Measurements from ENCODE around the gene CLEC18A.
"Not testable (repeated sequence)": the region's sequence is repeated elsewhere in the genome, so short reads cannot be mapped to it uniquely, and the experiment has no call there.

CLEC18A gene

DNA sequence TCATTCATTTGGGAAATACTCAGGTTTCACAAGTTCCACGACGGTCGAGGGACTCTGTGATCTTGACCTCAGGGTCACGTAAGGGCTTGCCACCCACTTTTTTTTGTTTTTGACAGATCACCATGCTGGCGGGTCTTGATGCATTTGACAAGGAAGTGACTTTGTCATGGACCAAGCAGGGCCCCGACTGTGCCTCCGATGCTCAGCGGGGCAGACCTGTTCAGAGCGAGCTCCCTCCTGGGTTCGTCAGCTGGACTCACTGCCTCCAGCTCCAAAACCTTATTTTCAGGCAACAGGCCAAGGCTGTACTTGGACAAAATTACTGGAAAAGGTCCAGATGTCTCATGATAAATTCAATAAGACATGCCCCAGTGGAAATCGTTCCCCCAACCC lies 9.0 kb upstream of the CLEC18A start (continued):
- TF ChIP-seq, protein P1, sequence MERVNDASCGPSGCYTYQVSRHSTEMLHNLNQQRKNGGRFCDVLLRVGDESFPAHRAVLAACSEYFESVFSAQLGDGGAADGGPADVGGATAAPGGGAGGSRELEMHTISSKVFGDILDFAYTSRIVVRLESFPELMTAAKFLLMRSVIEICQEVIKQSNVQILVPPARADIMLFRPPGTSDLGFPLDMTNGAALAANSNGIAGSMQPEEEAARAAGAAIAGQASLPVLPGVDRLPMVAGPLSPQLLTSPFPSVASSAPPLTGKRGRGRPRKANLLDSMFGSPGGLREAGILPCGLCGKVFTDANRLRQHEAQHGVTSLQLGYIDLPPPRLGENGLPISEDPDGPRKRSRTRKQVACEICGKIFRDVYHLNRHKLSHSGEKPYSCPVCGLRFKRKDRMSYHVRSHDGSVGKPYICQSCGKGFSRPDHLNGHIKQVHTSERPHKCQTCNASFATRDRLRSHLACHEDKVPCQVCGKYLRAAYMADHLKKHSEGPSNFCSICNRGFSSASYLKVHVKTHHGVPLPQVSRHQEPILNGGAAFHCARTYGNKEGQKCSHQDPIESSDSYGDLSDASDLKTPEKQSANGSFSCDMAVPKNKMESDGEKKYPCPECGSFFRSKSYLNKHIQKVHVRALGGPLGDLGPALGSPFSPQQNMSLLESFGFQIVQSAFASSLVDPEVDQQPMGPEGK (CRISPR knock-in tag; IDR thresholded peaks at IDR 0.05; ENCODE audit: borderline replicate concordance) = no peak

DNA sequence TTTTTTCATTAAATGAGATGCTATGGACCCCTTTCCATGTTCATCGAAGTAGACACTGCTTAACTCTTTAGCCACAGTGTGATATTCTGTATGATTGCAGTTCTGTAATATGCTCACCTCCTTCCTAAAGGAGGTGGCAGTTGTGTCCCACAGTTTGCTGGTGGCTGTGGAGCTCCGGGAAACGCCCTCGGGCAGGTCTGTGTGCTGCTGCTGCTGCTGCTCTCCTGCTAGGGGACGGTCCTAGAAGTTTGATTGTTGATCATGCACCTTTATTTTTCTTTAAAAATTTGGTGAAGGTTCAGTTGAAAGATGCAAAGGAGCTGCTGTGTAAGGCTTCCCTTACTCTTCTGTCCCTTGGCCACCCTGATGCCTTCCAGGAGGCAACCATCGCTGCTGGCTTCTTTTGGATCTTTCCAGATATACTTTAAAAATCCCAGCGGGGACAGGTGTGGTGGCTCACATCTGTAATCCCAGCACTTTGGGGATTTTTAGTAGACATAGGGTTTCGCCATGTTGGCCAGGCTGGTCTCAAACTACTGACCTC lies 8.4 kb upstream of the CLEC18A start:
- no peak for ATAC-seq
- no peak for TF ChIP-seq ISL1 (CRISPR knock-in tag; IDR thresholded peaks at IDR 0.05)
- TF ChIP-seq, protein P2, sequence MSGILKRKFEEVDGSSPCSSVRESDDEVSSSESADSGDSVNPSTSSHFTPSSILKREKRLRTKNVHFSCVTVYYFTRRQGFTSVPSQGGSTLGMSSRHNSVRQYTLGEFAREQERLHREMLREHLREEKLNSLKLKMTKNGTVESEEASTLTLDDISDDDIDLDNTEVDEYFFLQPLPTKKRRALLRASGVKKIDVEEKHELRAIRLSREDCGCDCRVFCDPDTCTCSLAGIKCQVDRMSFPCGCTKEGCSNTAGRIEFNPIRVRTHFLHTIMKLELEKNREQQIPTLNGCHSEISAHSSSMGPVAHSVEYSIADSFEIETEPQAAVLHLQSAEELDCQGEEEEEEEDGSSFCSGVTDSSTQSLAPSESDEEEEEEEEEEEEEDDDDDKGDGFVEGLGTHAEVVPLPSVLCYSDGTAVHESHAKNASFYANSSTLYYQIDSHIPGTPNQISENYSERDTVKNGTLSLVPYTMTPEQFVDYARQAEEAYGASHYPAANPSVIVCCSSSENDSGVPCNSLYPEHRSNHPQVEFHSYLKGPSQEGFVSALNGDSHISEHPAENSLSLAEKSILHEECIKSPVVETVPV (CRISPR knock-in tag; IDR thresholded peaks at IDR 0.05) = no peak
- TF ChIP-seq, protein P3, sequence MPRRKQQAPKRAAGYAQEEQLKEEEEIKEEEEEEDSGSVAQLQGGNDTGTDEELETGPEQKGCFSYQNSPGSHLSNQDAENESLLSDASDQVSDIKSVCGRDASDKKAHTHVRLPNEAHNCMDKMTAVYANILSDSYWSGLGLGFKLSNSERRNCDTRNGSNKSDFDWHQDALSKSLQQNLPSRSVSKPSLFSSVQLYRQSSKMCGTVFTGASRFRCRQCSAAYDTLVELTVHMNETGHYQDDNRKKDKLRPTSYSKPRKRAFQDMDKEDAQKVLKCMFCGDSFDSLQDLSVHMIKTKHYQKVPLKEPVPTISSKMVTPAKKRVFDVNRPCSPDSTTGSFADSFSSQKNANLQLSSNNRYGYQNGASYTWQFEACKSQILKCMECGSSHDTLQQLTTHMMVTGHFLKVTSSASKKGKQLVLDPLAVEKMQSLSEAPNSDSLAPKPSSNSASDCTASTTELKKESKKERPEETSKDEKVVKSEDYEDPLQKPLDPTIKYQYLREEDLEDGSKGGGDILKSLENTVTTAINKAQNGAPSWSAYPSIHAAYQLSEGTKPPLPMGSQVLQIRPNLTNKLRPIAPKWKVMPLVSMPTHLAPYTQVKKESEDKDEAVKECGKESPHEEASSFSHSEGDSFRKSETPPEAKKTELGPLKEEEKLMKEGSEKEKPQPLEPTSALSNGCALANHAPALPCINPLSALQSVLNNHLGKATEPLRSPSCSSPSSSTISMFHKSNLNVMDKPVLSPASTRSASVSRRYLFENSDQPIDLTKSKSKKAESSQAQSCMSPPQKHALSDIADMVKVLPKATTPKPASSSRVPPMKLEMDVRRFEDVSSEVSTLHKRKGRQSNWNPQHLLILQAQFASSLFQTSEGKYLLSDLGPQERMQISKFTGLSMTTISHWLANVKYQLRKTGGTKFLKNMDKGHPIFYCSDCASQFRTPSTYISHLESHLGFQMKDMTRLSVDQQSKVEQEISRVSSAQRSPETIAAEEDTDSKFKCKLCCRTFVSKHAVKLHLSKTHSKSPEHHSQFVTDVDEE (CRISPR knock-in tag; IDR thresholded peaks at IDR 0.05) = no peak
- no peak for TF ChIP-seq TCF4 (CRISPR knock-in tag; IDR thresholded peaks at IDR 0.05; ENCODE audit: borderline replicate concordance)

DNA sequence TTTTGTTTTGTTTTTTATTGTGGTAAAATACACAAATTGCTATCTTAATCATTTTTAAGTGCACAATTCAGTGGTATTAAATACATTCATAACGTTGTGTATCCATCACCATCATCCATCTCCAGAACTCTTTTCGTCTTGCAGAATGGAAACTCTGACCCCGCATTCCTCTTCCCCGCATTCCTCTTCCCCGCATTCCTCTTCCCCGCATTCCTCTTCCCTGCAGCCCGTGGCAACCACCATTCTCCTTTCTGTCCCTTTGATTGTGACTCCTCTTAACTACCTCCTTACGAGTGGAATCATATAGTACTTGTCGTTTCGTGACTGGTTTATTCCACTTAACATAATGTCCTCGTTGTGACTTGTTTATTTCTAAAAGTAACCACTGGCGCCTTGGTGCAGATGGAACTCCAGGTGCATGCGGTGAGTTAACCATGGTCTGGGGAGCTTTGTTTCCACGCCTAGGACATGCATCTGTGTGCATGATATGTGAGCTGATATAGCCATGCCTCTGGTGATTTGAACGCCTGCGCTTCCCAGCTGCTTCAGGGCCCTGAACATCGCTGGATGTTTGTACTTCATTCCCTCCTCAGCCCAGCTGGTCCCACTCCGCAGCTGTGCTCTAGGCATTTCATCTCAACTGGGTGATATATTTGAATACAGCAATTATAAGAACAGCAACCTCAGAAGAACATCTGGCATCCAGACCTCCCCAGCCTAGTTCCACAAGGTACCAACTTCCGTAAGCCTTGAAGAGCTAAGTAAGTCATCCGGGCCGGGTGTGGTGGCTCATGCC lies 7.7 kb upstream of the CLEC18A start:
- ATAC-seq = peak; percentile 38; the same call in 1 of the 3 replicates

DNA sequence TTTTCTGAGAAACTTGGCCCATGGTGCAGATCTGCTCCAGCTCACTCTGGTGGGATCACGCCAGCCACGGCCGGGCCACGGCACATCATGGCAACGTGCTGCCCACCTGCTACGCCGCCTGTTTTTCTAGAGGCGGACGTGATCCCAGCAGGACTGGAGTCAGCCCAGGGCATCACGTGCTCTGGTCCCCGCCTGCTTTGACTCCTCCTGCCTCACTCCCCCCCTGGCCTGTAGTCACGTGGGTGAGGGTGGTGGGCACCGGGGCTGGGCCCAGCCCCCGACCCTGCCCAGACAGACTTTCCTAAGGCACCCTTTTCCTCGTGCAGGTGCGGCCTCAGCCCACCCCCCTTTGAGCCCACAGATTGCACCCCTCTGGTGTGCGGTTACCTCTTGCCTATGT lies 723 bp upstream of the CLEC18A start:
- not testable (repeated sequence) for ATAC-seq

DNA sequence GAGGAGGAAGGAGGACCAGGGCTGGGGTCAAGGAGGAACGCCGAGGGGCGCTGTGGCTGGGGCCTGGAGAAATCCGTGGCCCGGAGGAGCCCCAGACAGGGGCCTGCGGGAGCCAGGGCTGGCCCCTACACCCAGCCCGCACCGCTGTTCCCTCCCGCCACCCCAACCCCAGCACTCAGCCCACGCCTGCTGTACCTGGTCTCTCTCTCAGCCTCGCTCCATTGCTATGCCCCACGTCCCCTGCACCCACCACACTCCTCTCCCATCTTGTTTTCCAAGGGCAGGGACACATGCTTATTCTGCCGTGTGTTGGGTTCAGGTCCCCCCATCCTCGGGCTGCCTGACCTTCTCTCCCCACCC lies 518 bp downstream of the CLEC18A start:
- peak; percentile 7; the same call in 2 of the 3 replicates for ATAC-seq

DNA sequence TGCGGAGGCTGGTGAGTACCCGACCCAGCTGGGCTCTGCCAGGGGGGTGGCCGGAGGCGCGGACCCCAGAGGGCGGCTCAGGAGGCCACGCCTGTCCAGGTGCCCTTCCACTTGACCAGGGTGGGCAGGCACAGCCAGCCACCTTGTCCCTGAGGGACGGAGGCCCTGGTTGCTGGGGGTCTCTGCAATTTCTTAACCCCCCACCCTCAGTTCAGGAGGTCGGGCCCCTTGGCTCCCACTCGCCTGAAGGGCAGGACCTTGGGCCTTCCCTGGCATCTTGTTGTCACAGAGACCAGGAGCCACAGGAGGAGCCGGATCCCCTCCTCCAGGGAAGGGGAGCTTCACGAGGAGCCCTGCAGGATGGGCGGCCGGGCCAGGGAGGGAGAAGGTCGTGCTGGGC lies 982 bp downstream of the CLEC18A start:
- not testable (repeated sequence) for ATAC-seq

DNA sequence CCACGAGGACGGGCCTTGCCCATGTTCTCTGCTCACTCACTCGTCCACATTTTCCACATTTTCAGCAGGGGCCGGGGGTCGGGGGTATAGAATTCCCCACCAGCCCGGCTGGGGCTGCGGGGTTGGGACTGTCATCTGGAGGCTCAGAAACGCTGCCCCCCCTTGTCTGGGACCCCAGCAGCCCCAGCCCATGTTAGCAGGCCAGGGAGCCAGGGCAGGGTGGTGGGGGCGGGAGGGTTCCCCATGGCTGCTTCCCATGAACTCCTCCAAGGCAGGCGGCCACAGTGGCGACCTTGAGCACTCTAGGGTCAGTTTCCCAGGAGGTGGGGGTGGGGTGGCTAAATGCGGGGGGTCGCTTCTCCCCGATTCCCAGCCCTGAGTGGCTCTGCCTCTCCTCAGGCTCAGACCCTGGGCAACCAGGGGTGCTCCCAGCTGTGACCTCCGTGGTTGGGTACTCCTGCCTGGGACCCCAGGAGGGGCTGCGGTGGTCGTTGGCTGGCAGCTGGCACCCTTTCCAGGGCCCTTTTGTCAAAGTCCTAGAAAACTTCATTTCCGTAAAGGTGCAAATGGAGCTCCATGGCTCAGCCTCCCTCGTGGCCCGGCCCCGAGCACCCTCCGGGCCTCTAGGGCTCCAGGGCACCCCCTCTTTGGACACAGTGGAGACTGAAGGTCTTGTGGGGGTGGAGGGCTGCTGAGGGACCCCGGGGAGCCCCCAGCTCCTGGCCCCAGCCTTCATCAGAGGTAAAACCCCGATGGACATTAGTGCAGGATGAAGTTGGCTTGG lies 1.6 kb downstream of the CLEC18A start:
- ATAC-seq = not testable (repeated sequence)

DNA sequence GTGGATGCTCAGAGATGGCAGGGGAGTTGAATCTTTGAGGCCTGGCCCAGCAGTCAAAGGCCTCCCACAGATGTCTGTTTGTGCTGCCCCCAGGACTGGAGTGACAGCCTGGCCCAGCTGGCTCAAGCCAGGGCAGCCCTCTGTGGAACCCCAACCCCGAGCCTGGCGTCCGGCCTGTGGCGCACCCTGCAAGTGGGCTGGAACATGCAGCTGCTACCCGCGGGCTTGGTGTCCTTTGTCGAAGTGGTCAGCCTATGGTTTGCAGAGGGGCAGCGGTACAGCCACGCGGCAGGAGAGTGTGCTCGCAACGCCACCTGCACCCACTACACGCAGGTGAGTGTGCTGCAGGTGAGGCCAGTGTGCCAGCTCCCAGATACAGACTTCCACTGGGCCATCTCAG lies 3.1 kb downstream of the CLEC18A start:
- not testable (repeated sequence) for ATAC-seq

DNA sequence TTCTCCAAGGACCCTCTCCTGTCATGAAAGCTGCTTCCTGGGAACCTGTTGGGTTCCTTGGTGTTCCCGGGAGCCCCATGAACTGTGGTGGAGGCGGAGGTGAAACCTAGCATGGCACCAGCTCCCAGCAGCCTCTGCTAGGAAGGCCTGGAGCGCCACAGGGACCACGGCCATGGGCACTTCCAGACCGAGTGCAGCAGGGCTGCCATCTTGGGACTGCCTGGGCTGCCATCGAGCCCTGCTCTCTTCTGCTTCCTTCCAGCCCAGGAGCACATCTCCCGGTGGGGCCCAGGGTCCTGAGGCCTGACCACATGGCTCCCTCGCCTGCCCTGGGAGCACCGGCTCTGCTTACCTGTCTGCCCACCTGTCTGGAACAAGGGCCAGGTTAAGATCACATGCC lies 12.2 kb downstream of the CLEC18A start:
- ATAC-seq = not testable (repeated sequence)

DNA sequence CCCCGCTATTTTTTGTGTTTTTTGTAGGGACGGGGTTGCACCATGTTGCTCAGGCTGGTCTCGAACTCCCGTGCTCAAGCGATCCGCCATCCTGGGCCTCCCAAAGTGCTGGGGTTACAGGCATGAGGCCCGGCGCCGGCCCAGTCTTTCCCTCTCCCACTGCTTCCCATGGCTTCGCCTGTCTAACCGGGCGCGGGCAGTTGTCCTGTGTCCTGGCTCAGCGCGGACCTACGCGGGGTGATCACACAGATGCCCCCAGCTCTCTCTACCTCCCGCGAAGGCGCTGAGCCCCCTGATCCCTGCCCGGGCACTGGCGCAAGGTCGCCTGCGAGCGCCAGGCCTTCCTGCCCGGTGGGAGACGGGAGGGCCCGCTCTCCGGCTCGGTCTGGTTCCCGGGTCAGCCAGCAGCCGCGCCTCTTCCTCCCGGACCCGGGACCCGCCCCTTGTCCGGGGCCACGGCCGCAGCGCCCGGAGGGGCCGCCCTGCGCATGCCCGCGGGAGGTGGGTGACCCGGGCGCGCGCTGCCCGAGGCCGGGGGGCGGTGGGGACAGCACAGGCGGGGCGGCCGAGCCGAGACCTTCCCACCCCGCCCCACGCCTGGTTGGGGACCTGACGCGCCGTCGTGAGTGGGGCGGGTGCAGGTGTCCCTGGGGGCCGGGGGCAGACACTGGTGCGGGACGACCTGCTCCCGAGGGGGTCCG lies 14.0 kb downstream of the CLEC18A start:
- not testable (repeated sequence) for ATAC-seq

DNA sequence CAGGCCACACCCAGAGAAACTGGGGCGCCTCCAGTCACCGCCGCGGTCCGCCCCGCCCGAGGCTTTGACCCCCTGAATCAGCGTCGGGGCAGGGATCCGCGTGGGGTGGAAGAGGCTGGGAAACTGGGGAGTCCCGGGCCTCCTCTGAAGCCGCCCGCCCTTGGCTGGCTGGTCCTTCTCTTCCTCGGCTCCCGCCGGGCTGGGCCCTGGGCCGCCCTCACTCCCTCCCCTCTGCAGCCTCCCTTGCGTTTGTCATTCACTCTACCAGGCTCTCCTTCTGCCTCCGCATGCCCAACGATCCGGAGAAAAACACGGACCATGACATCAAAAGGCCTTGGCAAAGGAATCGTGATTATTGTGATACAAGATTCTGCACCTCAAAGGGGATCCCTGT lies 14.5 kb downstream of the CLEC18A start:
- ATAC-seq = not testable (repeated sequence)

DNA sequence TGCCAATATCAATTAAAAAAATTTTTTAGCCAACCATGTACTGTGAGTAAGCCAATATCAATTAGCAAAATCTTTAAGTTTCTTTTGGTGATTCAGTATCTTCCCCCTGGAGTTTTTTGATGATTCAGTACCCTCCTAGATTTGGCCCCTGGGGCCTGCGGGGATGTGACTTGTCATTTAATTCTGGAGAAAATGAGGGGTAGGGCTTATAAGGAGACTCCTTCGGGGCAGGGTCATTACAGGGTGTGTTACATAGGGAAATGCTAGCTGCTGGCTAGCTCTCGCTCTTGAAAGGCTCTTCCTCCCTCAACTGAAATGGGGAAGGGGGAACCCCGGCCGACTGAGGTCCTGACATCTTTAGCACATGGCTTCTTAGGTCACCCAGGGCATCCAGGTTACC lies 16.6 kb downstream of the CLEC18A start:
- not testable (repeated sequence) for ATAC-seq

DNA sequence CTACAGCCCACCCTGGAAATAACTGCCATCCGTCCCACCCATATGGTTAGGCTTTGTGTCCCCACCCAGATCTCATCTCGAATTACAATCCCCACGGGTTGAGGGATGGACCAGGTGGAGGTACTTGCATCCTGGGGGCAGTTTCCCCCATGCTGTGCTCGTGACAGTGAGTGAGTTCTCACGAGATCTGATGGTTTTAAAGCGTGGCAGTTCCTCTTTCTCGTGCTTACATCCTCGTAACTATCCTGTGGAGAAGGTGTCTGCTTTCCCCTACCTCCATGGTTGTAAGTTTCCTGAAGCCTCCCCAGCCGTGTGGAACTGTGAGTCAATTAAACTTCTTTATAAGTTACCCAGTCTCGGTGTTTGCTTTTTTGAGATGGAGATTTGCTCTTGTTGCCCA lies 17.0 kb downstream of the CLEC18A start:
- not testable (repeated sequence) for ATAC-seq

DNA sequence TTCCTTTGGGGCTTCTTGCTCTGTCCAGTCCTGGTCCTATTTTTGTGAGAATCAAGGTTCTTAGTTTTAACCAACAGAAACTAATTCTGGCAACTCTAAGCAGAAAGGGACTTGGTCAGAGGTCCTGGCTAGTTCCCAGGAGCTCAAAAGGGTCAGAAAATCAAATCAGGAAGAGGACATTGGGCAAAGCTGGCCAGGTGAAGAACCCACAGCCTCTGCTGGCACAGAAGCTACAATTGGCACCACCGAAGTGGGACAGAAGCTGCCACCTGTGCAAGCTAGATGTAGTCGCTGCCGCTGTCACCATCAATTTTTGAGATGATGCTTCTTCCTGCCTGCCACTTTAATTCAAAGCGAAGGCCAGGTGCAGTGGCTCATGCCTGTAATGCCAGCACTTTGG lies 18.5 kb downstream of the CLEC18A start:
- ATAC-seq = not testable (repeated sequence)

DNA sequence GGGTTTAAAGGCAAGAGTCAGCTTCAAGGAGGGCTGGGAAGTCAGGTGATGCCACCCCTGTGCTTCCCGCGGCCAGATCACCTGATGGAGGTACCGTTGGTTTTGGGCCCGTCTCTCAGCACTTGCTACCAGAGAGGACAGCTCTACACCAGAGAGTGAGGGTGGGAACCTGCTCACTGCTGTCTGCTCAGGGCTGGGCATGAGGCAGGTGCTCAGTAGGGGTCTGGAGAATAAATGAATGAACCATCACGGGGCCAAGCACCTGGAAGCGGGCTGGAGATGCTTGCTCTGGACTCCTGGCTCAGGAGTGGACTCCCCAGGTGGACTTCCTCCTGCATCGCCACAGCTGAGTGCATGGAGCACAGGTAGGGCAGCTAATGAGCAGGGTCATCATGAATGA lies 21.0 kb downstream of the CLEC18A start:
- ATAC-seq = not testable (repeated sequence)

DNA sequence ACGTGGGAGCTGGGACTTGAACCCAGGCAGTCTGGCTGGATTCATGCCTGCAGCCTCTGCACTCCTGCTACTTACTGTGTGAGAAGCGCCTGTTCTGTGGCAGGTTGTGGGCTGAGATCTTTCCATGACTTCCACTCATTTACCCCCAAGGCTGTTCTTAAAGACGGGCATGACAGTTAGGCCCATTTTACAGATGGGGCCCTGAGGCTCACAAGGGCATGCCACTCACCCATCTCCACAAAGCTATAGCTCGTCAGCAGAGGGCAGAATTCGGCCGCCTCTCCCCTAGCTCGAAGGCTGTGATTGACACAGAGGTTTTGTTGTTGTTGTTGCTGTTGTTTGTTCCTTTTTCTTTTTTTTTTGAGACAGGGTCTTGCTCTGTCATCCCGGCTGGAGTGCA lies 21.8 kb downstream of the CLEC18A start:
- ATAC-seq = not testable (repeated sequence)
